ENCODE measurements around the gene ENTPD8. TPM values are rescaled to one million over a fixed set of nuclear protein-coding genes. Genes with fewer than 3 reads are reported as not detected.

ENTPD8 gene
- total and polyA plus RNA-seq, 2 of the 13 experiments (the other 11 are each of a cell fraction or from before 2014, with no cell fraction given) = 0.26 to 0.44 TPM

DNA sequence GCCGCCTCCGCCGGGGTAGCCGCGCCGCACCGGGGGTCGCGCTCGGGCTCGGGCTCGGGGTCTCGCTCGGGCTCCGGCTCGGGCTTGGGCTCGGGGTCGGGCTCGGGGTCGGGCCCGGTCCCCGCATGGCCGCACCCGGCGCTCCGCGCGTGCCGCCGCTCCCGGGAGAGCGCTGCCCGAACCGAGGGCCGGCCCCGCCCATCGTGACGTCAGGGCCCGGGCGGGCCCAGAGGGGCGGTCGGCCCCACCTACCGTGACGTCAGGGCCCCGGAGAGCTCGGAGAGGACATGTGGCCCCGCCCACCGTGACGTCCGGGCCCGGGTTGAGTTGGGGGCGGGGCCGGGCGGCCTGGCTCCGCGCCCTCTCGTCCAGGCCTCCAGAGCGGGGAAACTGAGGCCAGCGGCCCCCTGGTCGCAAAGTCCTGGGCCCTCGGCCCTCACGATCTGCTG is 18.0 kb upstream of the ENTPD8 start, which contains the start of gene NSMF (continued):
- peak; percentile 73 for TF ChIP-seq POLR2G (IDR thresholded peaks at IDR 0.05; ENCODE audit: low read depth, low read length)
- TF ChIP-seq, protein P1, sequence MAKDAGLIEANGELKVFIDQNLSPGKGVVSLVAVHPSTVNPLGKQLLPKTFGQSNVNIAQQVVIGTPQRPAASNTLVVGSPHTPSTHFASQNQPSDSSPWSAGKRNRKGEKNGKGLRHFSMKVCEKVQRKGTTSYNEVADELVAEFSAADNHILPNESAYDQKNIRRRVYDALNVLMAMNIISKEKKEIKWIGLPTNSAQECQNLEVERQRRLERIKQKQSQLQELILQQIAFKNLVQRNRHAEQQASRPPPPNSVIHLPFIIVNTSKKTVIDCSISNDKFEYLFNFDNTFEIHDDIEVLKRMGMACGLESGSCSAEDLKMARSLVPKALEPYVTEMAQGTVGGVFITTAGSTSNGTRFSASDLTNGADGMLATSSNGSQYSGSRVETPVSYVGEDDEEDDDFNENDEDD (CRISPR knock-in tag; IDR thresholded peaks at IDR 0.05; ENCODE audit: borderline replicate concordance) = peak; percentile 11; the same call in 1 of the 2 replicates
- no peak for TF ChIP-seq ZEB1 (IDR thresholded peaks at IDR 0.05; ENCODE audit: insufficient replicate concordance, low read depth)
- peak; percentile 63; the same call in 1 of the 2 replicates for TF ChIP-seq ZNF430 (CRISPR knock-in tag; IDR thresholded peaks at IDR 0.05)
- TF ChIP-seq, protein P2, sequence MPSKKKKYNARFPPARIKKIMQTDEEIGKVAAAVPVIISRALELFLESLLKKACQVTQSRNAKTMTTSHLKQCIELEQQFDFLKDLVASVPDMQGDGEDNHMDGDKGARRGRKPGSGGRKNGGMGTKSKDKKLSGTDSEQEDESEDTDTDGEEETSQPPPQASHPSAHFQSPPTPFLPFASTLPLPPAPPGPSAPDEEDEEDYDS (CRISPR knock-in tag; IDR thresholded peaks at IDR 0.05) = peak; percentile 97
- 0 out of 2 replicates have a peak, but pooled peaks have one; percentile 26 for TF ChIP-seq RNF2 (conservative IDR thresholded peaks at IDR 0.05; ENCODE audit: low read depth)
- TF ChIP-seq YEATS2 (CRISPR knock-in tag; IDR thresholded peaks at IDR 0.05; ENCODE audit: borderline replicate concordance) = 0 out of 2 replicates have a peak, but pooled peaks have one; percentile 24
- TF ChIP-seq POLR2A (IDR thresholded peaks at IDR 0.05; ENCODE audit: insufficient read depth in 1 of 2, low read depth in 2 of 2, low read length in 2 of 2) = peak in 1 of 2 experiments; percentile 51; a peak in 1 of 4 replicates
- no peak for TF ChIP-seq ZNF672 (CRISPR knock-in tag; IDR thresholded peaks at IDR 0.05)
- TF ChIP-seq ZMYM4 (CRISPR knock-in tag; IDR thresholded peaks at IDR 0.05) = 0 out of 2 replicates have a peak, but pooled peaks have one; percentile 28
- 0 out of 2 replicates have a peak, but pooled peaks have one; percentile 19 for TF ChIP-seq ZNF777 (CRISPR knock-in tag; IDR thresholded peaks at IDR 0.05)
- TF ChIP-seq POLR2AphosphoS5 (IDR thresholded peaks at IDR 0.05; ENCODE audit: low read depth, low read length) = peak; percentile 40; the same call in 1 of the 2 replicates
- no peak for TF ChIP-seq RARA (CRISPR knock-in tag; IDR thresholded peaks at IDR 0.05)
- TF ChIP-seq ZNF329 (CRISPR knock-in tag; IDR thresholded peaks at IDR 0.05; ENCODE audit: low read depth) = no peak
- 0 out of 2 replicates have a peak, but pooled peaks have one; percentile 8 for TF ChIP-seq ZFP37 (CRISPR knock-in tag; IDR thresholded peaks at IDR 0.05; ENCODE audit: borderline replicate concordance)
- TF ChIP-seq, protein P3, sequence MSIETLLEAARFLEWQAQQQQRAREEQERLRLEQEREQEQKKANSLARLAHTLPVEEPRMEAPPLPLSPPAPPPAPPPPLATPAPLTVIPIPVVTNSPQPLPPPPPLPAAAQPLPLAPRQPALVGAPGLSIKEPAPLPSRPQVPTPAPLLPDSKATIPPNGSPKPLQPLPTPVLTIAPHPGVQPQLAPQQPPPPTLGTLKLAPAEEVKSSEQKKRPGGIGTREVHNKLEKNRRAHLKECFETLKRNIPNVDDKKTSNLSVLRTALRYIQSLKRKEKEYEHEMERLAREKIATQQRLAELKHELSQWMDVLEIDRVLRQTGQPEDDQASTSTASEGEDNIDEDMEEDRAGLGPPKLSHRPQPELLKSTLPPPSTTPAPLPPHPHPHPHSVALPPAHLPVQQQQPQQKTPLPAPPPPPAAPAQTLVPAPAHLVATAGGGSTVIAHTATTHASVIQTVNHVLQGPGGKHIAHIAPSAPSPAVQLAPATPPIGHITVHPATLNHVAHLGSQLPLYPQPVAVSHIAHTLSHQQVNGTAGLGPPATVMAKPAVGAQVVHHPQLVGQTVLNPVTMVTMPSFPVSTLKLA (IDR thresholded peaks at IDR 0.05) = no peak
- TF ChIP-seq YY1 (IDR thresholded peaks at IDR 0.05; ENCODE audit: insufficient read depth, insufficient replicate concordance, low read depth, low read length) = peak; percentile 56
- TF ChIP-seq, protein P4, sequence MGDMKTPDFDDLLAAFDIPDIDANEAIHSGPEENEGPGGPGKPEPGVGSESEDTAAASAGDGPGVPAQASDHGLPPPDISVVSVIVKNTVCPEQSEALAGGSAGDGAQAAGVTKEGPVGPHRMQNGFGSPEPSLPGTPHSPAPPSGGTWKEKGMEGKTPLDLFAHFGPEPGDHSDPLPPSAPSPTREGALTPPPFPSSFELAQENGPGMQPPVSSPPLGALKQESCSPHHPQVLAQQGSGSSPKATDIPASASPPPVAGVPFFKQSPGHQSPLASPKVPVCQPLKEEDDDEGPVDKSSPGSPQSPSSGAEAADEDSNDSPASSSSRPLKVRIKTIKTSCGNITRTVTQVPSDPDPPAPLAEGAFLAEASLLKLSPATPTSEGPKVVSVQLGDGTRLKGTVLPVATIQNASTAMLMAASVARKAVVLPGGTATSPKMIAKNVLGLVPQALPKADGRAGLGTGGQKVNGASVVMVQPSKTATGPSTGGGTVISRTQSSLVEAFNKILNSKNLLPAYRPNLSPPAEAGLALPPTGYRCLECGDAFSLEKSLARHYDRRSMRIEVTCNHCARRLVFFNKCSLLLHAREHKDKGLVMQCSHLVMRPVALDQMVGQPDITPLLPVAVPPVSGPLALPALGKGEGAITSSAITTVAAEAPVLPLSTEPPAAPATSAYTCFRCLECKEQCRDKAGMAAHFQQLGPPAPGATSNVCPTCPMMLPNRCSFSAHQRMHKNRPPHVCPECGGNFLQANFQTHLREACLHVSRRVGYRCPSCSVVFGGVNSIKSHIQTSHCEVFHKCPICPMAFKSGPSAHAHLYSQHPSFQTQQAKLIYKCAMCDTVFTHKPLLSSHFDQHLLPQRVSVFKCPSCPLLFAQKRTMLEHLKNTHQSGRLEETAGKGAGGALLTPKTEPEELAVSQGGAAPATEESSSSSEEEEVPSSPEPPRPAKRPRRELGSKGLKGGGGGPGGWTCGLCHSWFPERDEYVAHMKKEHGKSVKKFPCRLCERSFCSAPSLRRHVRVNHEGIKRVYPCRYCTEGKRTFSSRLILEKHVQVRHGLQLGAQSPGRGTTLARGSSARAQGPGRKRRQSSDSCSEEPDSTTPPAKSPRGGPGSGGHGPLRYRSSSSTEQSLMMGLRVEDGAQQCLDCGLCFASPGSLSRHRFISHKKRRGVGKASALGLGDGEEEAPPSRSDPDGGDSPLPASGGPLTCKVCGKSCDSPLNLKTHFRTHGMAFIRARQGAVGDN (CRISPR knock-in tag; IDR thresholded peaks at IDR 0.05) = peak; percentile 81
- TF ChIP-seq, protein P5, sequence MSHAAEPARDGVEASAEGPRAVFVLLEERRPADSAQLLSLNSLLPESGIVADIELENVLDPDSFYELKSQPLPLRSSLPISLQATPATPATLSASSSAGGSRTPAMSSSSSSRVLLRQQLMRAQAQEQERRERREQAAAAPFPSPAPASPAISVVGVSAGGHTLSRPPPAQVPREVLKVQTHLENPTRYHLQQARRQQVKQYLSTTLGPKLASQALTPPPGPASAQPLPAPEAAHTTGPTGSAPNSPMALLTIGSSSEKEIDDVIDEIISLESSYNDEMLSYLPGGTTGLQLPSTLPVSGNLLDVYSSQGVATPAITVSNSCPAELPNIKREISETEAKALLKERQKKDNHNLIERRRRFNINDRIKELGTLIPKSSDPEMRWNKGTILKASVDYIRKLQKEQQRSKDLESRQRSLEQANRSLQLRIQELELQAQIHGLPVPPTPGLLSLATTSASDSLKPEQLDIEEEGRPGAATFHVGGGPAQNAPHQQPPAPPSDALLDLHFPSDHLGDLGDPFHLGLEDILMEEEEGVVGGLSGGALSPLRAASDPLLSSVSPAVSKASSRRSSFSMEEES (CRISPR knock-in tag; IDR thresholded peaks at IDR 0.05) = 0 out of 2 replicates have a peak, but pooled peaks have one; percentile 15
